NCI-H1930 (cell line): ENCODE data around the gene MMD.
"Not testable (repeated sequence)": the region's sequence is repeated elsewhere in the genome, so short reads cannot be mapped to it uniquely, and the experiment has no call there.

Experiments used
- DNase-seq, 2 experiments: peaks; one replicate each; lab custom pipeline; 2025; lab: John Stamatoyannopoulos, UW

Gene MMD

DNA sequence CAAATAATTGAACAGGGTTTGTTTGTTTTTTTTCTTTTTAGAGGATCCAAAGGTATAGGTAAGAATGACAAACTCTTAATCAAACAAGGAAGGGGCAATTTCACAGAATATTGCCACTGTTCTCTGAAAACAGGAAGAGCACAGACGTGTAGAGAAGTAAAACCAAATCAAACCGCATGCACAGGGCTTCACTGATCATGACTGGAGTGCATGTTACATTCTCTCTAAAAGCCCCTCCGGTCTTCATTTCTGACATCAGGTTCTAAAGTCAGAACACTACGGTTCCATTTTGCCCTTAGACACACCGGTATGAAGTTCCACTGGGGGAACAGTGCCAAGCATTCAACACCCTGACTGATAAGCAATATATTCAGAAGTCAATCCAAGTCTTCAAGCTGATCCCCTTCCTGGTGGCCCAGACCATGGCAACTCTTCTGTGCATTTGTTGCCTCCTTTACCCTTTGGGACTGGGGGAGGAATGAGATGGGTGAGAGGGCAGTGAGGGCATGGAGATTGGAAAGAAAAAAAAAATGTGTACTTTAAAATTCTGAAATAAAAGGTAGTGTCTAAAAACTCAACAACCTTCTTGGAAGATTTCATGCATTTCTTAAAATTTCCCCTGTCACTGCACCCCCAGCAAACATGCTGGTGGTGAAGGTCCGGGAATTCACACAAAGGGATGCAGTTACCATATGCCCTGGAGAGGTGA is 1.4 kb downstream of the MMD start:
- DNase-seq = no peak

DNA sequence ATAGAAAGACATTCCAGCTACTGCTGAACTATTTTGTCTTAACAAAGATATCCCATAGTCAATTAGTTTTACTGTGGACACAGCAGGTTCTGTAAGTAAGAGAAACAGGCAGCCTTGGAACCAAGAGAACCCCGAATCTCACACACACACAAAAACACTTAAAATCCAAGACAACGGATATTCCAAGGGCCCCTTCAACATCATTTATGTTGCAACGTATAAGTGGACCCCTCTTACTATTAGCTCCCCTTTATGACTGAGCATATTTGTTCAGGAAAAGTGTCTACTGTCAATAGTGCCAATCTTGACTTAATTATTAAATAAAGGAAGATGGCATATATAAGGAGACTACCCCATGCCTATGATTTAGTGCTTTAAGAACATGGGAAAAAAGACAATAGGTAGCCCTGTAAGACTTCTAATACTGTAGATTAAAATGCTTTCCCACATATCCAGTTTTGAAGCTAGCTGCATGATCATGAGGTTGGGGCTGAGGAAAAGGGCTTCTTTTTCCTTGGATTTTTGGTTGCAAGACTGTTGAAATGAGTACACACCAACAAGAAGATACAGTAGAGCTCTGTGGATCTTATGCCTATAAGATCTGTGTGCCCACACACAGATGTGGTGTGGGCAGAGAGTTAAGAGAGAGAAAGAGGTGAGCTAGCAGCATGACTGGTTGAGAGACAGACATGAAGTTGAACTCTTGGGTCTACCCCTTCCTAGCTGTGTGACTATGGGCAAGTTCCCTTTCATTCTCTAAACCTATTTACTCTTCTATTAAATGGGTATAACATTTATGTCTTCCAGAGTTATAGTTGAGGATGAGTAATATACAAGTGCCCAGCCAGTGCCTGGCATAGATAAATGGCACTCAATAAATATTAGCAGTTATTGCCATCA is 3.0 kb downstream of the MMD start:
- DNase-seq = no peak

DNA sequence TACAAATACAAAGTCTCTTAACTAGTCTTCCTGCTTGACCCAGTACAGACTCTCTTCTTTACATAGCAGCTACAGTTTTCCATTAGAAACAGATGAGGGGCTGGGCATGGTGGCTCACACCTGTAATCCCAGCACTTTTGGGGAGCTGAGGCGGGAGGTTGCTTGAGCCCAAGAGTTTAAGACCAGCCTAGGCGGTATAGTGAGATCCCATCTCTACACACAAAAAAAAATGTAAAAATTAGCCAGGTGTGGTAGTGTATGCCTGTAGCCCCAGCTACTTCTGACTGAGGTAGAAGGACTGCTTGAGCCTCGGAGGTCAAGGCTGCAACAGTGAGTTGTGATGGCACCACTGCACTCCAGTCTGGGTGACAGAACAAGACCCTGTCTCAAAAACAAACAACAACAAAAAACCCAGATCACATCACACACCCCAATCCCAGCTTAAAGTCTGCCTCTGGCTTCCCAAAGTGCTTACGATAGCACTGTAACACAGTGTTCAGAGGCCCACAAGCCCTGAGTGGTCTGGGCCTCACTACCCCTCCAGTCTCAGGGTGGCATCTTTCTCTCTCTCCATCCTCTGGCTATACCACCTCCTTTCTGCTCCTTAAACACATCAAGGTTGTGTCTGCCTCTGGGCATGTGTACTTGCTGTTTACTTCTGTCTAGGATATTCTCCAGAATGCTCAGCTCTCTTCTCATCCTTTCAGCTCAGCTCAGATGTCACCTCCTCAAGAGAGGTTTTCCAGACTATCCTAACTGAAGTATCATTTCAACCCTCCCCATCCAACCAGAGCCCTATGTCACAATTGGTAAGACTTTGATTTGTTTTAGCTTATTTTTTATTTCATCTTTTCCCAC is 4.0 kb downstream of the MMD start:
- DNase-seq = no peak

DNA sequence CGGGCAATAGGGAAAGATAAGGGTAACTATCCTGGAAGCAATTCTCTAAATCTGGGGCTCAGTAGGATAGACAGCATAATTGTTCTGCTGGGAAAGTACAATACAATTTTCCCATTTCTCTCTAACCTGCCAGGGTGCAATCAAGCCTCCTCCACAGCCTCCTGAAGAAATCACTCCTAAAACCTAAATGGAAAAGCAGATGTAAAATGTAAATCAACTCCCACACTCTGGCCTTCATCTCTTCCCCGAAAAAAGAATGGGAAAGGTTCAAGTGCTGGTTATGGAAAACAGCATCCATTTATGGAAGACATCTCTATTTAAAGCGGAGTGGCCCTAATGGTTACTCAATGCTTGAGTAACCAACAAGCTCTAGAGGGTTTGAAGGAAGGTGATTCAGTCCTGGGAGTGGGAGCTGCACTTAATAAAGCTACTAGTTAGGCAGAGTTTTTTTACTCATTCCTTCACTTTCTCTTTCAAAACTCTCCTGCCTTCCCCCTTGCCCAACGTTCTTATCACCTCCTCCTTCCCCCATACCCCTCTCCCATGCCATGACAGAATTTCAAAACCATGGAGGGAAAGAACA is 5.1 kb downstream of the MMD start:
- no peak for DNase-seq

DNA sequence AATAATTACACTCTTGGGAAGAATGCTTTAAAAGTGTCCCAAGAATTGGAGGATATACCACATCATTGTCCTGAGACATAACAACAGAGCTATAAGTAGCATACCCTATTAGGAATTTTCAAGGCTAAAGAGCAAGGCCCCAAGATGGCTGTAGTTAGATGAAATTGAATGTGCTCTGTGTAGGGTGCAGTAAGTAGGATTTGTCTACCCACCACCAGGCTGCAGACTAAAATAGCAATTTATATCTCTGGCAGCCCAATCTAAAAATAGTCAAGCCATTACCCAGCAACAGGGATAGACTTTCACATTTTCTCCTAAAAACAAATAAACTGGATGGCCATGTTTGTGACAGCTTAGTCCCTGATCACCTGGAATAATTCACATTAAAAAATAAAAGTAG is 5.6 kb downstream of the MMD start:
- DNase-seq = no peak

DNA sequence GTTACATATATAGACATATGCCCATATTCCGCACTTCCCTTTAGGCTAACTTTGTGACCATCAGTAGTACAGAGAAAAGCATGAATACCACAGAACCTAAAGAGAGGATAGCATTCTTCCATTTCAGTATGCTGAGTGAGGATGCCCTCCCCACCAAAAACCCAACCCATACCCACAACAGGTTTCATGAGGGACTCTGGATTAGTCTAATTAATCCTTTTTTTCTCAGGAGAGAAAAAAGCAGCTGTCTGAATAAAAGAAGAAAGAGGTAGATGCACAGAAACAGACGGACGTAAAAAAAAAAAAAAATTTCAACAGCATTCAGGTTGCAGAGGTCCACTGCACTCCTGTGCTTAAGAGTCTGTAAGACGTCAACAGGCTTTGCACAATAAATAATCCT is 6.7 kb downstream of the MMD start:
- DNase-seq = no peak

DNA sequence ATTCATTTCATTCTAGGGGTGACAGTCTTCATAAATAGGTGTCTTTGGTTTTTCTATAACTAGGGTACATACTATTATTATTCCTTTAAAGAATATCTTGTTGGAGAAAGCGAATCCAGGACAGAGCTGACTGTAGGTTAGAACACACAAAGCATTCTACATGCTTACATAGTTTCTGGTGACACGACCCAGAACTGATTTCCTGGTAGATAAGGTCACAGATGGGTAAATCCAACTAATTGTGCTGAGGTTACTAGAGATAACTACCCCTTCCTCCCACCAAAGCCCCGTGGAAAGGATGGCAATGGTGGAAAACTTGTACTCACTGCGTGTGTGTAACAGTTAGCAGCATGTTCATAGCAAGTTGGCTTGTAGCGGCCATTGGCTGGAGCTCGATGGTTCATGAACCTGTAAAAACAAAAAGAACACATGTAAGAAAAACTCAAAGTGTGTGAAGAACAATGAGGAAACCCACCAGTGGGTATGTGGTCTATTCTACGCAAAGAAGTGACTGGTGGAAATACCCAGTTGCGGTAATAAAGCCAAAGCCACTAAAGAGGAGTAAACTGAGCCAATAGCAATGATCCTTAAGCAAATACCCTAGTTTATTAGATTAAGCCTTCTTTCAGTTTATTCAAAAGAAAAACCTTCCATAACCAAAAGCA is 7.7 kb downstream of the MMD start:
- no peak for DNase-seq

DNA sequence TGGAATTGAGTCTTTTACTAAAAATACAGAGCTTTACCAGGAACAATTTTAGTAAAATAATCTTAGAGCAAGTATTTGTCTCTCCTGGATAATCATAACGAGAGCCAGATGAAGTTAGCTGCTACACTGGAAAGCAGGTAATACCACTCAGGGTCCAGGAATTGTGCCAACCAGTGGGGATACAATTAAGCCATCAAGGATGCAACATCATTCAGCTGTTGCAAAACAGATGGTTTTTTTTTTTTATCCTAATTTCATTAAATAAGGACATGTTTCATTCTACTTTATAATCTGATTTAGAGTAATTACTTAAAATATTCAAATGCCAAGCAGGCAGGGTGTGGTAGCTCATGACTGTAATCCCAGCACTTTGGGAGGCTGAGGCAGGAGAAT is 10.2 kb downstream of the MMD start:
- DNase-seq = no peak

DNA sequence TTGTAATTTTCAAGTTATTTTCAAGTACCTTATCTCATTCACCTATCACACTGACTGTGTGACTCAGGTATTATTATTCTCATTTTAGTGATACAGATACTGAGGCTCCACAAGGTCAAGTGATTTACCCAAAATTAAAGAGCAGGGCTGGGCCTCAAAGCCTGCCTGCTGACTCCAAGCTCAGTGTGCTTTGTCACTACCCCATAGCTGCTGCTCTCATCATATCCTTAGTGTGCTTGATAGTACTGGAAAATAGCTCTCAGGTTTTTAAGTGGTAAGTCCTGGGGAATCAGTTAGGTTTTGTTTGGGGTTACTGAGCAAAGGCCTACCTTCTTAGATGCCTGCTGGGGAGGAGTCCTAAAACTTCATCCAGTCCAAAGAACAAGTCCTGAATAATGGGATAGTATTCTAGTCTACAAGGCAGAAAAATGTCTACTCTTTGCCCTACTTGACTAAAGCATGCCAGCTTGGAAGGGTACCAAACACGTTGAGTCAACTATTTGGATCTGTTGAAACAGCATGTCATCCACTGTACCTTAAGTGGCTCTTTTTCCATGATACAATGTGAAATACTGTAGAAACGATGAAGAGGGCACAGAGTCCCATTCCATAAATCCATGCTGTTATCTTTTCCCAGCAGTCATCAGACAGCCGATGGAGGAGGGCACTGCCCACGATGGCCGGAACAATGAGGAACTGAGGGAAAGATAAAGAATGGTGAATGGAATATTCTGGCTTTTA is 10.7 kb downstream of the MMD start:
- no peak for DNase-seq

DNA sequence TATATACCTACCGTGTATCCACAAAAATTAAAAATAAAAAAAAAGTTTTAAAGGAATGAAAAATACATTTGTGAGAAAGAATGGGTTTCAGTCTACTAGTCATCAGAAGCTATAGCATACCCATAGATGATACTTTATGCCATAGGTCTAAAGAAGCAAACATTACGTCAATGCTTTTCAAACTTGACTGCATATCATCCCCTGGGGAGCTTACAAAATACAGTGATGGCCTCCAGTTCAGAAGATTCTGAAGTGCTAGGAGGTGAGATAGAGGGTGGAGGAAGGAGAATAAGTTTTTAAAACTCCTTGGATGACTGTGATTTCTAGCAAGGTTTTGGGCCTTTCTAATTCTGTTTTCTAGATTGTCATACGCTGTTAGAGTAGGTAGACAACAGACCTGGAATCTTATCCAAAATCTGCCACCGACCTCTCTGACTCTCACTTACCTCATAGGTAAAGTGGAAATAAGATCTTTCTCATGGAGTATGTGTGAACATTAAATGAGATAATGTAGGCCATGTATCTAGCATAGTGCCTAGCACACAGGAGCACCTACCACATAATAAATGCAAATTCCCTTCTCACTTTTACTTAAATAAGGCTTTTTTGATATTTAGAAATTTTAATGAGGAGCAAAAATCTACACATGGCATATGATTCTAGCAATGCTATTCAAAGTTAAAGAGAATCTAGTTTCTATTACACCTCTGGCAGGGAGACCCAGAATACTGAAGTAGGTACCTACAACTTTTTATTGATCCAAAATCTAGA is 12.4 kb downstream of the MMD start:
- DNase-seq = no peak

DNA sequence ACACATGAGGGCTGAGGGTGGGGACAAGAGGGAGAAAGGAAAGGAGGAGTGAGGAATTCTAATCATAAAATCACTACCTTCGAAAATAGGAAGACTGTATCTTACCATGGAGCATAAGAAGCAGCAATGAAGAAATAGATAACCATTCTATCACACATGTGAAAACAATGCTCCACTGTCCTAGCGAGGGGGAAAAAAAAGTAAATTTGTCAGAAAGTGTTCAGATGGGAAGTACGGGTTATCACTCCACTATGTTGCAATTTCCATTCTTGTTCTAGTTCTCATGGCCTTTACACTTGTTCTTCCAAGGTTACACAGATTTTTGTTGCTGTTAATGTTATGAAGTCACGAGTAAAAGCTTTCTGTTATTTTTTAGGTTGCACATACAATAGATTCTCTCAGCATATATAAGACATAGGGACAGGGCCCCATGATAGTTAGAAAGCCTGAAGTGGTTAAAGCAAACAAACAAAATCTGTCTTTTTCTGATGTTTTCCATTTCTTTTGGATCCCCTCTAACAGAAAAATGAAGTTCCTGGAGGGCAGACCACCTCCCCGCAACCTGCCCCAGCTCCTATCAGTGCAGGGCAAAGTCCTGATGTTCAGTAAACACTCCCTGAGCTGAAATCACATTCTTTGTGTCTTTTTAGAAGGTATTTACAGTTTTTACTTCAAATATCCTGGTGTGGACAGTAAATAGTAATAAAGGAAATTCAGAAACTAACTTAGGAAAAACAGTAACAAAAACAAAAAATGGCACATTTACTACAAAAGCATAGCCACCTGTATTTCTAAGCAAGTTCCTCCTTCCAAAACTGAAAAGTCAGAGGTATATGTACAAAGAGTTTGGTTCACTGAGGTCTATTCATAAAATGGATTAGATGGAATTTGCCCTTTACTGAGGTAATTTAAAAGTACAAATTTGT is 13.7 kb downstream of the MMD start:
- DNase-seq = no peak

DNA sequence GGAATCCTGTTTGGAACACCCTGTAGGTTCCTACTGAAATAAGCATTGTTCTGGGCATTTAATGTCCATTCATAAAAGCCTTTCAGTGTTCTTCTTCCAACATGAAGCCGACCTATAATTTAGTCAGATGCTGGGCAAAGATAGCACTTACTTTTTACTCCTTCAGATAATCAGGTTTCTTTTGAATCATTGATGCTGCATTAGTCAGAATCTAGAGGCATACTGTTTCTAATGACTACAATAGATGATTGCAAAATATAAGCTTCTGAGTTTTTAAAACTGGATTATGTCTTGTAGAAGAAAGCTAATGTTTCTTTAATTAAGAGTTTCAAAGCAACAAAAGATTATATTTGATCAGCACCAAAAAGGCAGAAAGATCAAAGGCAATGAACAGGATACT is 16.0 kb downstream of the MMD start:
- DNase-seq = no peak

DNA sequence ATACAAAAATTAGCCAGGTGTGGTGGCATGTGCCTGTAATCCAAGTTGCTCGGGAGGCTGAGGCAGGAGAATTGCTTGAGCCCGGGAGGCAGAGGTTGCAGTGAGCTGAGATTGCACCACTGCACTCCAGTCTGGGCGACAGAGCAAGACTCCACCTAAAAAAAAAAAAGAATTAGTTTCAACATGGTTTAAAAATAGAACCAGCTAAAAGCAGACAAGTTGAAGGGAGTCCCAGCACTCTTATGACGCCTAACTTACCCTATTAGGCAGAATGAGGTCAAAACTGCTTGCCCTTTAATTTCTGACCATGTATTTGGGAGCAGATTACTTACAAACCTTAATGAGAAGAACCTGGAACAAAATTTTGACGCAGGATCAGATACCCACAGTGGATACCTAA is 17.4 kb downstream of the MMD start:
- not testable (repeated sequence) for DNase-seq

DNA sequence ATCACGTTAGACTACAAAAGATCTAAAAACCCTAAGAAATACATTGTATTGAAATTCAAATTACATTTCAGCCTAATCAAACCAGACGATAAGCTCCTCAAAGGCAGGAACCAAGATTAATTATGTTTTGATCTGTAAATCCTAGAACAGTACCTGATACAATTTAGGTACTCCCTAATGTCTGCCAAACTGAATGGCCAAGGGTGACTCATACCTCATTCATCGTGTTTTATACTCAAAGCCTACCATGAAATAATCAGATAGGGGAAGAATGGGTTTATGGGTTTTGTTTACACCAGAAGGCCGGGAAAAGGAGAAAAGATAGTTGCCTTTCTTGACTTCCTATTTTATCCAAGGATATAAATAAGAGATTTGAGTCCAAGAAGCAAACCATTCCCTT is 19.3 kb downstream of the MMD start:
- DNase-seq = peak; percentile 72

DNA sequence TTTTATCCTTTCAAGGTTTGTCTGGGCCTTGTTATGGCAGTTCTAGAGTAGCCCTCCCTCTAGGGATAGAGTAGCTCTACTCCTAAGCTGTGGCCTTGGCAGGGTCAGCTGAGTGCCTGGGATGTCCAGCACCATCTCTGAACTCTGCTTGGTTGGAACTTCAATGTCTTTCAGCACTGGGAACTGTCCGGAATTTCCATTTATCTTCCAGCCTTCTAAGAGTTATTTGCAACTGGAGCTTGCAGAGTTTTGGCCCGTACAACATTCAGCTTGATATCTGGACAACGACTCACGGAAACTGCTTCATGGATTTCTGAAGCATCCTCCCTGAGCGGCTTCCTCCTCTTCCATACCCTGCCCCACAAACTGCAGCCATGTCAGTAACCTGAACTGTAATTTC is 22.9 kb downstream of the MMD start:
- DNase-seq = no peak

DNA sequence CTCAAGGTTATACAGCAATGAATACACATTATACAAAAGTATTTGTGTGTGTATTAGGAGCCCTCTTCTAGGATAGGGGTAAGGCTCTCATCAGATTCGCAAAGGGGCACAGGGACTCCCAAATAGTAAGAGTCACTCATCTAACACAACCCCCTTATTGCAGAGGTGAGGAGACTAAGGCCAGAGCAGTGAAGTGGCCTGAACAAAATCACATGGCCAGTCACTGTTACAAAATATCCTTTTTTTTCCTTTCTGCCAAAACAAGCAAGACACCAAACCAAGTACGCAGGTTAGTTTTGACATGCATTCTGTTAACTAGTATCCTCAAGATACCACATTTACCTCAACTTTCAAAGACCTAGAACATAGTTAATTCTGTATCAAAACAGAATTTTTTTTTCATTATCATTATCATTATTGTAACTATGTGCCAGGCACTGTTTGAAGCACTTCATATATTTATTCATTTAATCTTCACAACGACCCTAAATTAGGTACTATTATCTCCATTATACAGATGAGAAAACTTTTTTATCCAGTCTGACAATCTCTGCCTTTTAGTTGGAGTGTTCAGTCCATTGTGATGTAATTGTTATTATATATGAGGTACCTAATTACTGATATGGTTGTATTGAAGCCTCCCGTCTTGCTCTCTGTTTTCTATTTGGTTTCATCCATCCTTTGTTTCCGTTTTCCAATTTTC is 25.7 kb downstream of the MMD start:
- DNase-seq = no peak

DNA sequence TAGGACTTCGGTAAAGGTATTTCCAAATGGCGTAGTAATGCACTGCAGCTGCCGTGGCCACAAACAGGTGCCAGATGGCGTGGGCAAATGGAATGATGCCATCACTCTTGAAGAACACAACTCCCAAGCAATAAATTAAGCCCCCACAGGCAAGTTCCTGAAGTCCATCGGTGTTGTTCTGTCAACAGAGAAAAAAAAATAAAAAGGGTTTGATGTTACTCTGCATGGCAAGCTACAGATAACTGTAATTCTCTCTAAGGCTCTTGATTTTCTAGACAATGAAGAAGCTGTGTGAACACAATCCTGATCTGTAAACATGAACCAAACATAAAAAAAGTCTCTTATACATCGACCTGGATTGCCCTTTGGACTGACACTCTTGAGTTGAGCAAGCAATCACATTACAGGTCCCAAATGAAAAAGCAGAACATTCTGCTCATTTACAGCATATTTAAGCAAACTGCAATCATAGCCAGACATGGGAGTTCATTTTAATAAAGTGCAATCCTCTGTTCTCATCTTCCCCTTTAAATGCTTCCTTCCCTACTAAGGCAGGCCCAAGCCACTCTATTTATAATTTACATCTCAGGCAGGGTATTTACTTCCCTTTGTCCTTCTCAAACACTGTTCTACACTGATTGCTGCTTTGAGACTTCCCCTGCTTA is 27.1 kb downstream of the MMD start:
- no peak for DNase-seq
